ENCODE measurements around the gene NLRC5.

The NLRC5 gene

DNA sequence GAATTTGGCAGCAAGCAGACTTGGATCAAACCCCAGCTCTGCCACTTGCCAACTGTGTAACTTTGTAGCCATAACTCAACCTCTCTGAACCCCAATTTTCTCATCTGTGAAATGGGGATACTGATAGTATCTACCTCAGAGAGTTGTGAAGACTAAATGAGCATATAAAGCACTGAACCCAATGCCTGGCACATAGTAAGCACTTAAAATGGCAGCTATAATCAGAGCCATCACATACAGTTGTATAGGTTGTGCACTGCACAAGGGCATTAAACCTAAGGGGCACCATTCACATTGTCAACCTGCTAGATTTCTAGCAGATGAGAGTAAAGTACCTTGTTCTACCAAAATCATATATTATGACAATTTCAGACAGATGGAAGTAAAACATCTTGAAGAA, 92.4 kb downstream of the NLRC5 start:
- Histone ChIP-seq H3K4me3 (ENCODE audit: low read depth in 1 of 2, low read length in 2 of 2) (no peak overlapping the region), H3K9me3 (ENCODE audit: low read length) (no peaks in the 10 kb centered on the region), H3K27me3 (ENCODE audit: control insufficient read depth in 1 of 2, insufficient read depth in 2 of 2, low read length in 2 of 2) (no peaks in the 10 kb centered on the region), H3K9ac (ENCODE audit: low read length) (no peak overlapping the region), H3K27ac (ENCODE audit: low read depth, low read length) (no peak overlapping the region), H3K4me1 (ENCODE audit: insufficient read depth, low read length) (peaks cover 3% of the 10 kb centered on the region), H3K36me3 (ENCODE audit: insufficient read depth, low read length) (no peaks in the 10 kb centered on the region)

DNA sequence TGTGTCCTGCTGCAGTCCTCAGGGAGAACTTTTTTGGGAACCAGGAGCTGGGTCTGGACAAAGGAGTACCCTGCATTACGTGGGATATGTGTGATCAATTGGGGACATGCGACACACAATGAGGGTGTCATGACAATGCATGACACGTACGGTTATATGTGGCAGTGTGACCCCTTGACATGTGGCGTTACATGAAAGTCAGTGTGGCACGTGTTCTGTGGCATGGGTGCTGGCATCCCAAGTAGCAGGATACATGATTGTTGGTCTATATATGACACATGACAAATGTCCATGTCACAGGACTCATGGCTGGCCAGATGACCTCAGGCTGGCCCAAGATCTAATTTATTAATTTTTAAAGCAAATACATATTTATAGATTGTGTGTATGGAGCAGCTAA, 93.3 kb downstream of the NLRC5 start:
- Histone ChIP-seq H3K9ac (ENCODE audit: low read length) (no peak overlapping the region), H3K4me1 (ENCODE audit: insufficient read depth, low read length) (peaks cover 3% of the 10 kb centered on the region), H3K9me3 (ENCODE audit: low read length) (no peaks in the 10 kb centered on the region), H3K27me3 (ENCODE audit: control insufficient read depth in 1 of 2, insufficient read depth in 2 of 2, low read length in 2 of 2) (no peaks in the 10 kb centered on the region), H3K4me3 (ENCODE audit: low read depth in 1 of 2, low read length in 2 of 2) (no peak overlapping the region), H3K36me3 (ENCODE audit: insufficient read depth, low read length) (no peaks in the 10 kb centered on the region), H3K27ac (ENCODE audit: low read depth, low read length) (no peak overlapping the region)

DNA sequence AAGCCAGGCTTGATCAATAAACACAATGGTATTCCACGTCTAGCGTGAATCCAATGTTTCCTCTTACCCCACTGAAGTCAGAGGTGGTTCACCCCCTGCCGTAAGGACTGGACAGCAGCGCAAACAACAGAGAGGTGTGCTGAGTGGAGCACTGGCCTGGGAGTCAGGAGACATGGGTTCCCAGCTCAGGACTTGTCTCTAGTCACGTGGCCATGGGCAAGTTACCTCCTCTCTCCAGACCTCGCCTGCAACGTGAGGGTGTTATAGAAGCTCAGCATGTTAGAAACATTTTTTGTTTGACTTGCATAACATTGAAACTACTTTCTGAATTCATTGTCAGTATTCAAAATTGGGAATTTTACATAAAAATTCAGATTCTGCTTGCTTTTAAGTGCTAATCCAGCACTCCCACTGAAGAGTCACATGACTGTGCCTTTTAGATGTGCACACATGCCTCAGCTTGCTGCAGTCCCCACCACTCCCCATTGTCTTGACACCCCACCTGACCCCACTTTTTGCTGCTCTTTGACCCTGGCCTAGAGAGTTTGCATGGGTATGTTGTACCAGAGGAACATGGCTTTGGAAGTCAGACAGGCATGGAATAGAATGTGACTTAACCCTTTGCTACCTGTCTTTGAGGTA, 94.2 kb downstream of the NLRC5 start:
- no peak overlapping the region for H3K9ac ChIP-seq (ENCODE audit: low read length)
- peaks cover 3% of the 10 kb centered on the region for H3K4me1 ChIP-seq (ENCODE audit: insufficient read depth, low read length)
- H3K27me3 ChIP-seq (ENCODE audit: control insufficient read depth in 1 of 2, insufficient read depth in 2 of 2, low read length in 2 of 2), result no peaks in the 10 kb centered on the region
- no peak overlapping the region for H3K4me3 ChIP-seq (ENCODE audit: low read depth in 1 of 2, low read length in 2 of 2)
- no peaks in the 10 kb centered on the region for H3K36me3 ChIP-seq (ENCODE audit: insufficient read depth, low read length)
- H3K27ac ChIP-seq (ENCODE audit: low read depth, low read length), result no peak overlapping the region
- H3K9me3 ChIP-seq (ENCODE audit: low read length), result no peaks in the 10 kb centered on the region

DNA sequence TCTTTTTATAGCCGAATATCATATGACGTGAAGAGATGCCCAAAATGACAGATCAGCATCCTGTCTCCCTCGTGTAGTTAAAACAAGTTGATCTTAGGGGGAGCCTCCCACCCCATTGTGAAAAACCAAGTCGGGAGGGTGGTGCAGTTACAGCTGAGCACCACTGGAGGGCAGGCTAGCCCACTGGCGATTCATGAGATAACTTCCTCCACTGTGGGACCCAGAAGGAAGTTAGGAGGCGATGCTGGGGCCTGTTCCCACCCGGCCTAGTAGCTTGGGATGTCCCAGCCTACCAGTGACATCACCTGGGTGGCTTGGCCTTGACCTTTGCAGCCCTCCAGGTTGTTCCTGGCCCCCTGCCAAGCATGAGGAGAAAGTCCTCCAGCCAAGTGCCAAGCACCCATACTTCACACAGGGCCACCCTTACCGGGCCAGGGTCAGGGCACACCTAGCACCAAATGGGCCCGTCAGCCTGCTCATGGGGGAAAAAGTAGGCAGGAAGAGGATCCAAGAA, 95.0 kb downstream of the NLRC5 start:
- Histone ChIP-seq H3K9me3 (ENCODE audit: low read length) (no peaks in the 10 kb centered on the region), H3K9ac (ENCODE audit: low read length) (no peak overlapping the region), H3K27ac (ENCODE audit: low read depth, low read length) (no peak overlapping the region), H3K36me3 (ENCODE audit: insufficient read depth, low read length) (no peaks in the 10 kb centered on the region), H3K4me1 (ENCODE audit: insufficient read depth, low read length) (peaks cover 3% of the 10 kb centered on the region), H3K4me3 (ENCODE audit: low read depth in 1 of 2, low read length in 2 of 2) (no peak overlapping the region), H3K27me3 (ENCODE audit: control insufficient read depth in 1 of 2, insufficient read depth in 2 of 2, low read length in 2 of 2) (no peaks in the 10 kb centered on the region)

DNA sequence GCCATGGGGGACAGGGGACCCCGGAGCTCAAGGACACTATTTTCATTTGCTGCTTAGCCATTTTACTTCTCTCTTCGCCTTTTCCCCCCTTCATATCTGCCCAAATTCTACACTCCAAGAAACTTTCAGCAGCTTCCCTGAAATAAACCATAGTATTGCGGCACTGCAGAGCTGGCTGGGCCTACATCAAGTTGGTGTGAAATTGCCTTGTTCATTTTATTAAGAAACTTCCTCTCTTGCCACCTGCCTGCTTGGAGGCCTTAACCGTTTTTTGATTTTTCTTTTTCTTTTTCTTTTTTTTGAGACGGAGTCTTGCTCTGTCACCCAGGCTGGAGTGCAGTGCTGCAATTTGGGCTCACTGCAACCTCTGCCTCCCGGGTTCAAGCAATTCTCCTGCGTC, 95.6 kb downstream of the NLRC5 start:
- Histone ChIP-seq H3K36me3 (ENCODE audit: insufficient read depth, low read length) (no peaks in the 10 kb centered on the region), H3K4me1 (ENCODE audit: insufficient read depth, low read length) (peaks cover 3% of the 10 kb centered on the region), H3K9me3 (ENCODE audit: low read length) (no peaks in the 10 kb centered on the region), H3K9ac (ENCODE audit: low read length) (no peak overlapping the region), H3K27me3 (ENCODE audit: control insufficient read depth in 1 of 2, insufficient read depth in 2 of 2, low read length in 2 of 2) (no peaks in the 10 kb centered on the region), H3K27ac (ENCODE audit: low read depth, low read length) (no peak overlapping the region), H3K4me3 (ENCODE audit: low read depth in 1 of 2, low read length in 2 of 2) (no peak overlapping the region)

DNA sequence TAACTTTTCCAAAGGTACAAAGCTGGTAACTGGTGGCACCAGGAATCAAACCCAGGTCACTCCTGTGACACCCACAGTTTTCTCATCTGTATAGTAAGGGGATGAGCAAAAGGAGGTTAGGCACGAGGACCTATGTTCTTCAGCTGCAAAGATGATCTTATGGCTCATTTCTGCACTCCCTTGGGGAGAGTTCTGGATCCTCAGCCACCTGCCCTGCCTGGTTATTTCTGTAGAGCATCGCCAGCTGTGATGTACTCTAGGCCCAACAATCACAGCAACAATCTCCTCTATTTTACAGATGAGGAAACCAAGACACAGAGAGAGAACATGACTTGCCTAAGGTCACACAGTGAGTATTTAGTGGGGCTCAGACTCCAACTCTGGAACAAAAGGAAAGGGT, 97.6 kb downstream of the NLRC5 start:
- Histone ChIP-seq H3K9me3 (ENCODE audit: low read length) (no peaks in the 10 kb centered on the region), H3K27ac (ENCODE audit: low read depth, low read length) (no peak overlapping the region), H3K4me3 (ENCODE audit: low read depth in 1 of 2, low read length in 2 of 2) (no peak overlapping the region), H3K27me3 (ENCODE audit: control insufficient read depth in 1 of 2, insufficient read depth in 2 of 2, low read length in 2 of 2) (no peaks in the 10 kb centered on the region), H3K4me1 (ENCODE audit: insufficient read depth, low read length) (peaks cover 14% of the 10 kb centered on the region), H3K9ac (ENCODE audit: low read length) (no peak overlapping the region), H3K36me3 (ENCODE audit: insufficient read depth, low read length) (no peaks in the 10 kb centered on the region)

DNA sequence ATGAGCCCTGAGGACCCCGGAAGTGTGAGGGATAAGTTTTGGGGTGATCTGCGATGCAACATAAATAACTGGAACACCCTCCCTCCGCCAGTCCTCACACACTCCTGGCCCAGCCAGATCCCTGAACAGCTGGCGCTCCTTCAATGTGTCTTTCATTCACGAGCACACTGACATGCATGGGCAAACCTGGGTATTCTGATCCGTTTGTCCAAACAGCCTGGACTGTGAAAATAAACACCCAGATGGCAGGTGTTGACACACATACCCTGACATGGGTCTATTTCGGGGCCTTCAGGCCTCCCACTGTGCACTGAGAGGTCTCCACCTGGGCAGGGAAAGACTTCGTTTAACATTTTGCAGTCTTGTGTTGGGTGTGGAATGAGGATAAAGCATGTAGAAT, 100.0 kb downstream of the NLRC5 start:
- Histone ChIP-seq H3K9me3 (ENCODE audit: low read length) (no peaks in the 10 kb centered on the region), H3K27me3 (ENCODE audit: control insufficient read depth in 1 of 2, insufficient read depth in 2 of 2, low read length in 2 of 2) (no peaks in the 10 kb centered on the region), H3K9ac (ENCODE audit: low read length) (no peak overlapping the region), H3K4me1 (ENCODE audit: insufficient read depth, low read length) (peaks cover 24% of the 10 kb centered on the region), H3K27ac (ENCODE audit: low read depth, low read length) (no peak overlapping the region), H3K36me3 (ENCODE audit: insufficient read depth, low read length) (no peaks in the 10 kb centered on the region), H3K4me3 (ENCODE audit: low read depth in 1 of 2, low read length in 2 of 2) (no peak overlapping the region)

DNA sequence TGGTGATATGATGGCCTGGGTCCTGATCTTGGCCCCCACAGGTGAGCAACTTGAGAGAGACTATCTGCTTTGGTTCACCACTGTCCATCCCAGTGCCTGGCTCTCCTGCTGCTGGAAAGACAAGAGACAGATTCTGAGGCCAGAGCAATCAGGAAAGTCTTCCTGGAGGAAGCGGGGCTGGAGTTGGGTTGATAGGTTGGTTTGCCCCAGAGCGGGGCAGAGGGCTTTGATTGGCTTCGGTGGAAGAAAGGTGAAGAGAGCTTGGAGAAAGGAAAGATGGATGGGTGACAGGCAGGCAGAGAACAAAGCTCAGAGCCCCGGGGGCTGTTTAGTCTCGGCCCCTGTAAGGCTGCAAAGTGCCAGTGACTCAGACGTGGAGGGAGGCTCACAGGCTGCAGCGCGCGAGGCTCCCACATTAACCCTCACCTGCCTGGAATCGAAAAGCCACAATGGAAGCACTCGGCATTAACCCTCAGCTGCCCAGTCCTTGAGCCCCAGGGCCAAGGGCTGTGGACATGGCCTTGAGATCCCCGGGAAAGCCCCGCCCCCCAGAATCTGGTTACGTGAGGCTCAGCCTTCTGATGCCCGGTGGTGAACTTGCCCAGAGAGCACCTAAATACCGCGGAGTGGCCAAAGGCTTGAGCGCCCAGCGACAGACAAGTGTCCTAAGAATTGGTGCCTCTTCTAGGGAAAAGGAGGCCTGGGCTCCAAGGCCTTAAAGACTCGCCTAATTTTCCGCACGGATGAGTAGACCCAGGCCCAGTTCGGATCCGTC, 102.0 kb downstream of the NLRC5 start:
- Histone ChIP-seq H3K27ac (ENCODE audit: low read depth, low read length) (no peak overlapping the region), H3K9ac (ENCODE audit: low read length) (peak overlapping the region; percentile 37), H3K36me3 (ENCODE audit: insufficient read depth, low read length) (no peaks in the 10 kb centered on the region), H3K9me3 (ENCODE audit: low read length) (no peaks in the 10 kb centered on the region), H3K4me1 (ENCODE audit: insufficient read depth, low read length) (peaks cover 25% of the 10 kb centered on the region), H3K27me3 (ENCODE audit: control insufficient read depth in 1 of 2, insufficient read depth in 2 of 2, low read length in 2 of 2) (no peaks in the 10 kb centered on the region), H3K4me3 (ENCODE audit: low read depth in 1 of 2, low read length in 2 of 2) (peak overlapping the region; percentile 63 to 82)

DNA sequence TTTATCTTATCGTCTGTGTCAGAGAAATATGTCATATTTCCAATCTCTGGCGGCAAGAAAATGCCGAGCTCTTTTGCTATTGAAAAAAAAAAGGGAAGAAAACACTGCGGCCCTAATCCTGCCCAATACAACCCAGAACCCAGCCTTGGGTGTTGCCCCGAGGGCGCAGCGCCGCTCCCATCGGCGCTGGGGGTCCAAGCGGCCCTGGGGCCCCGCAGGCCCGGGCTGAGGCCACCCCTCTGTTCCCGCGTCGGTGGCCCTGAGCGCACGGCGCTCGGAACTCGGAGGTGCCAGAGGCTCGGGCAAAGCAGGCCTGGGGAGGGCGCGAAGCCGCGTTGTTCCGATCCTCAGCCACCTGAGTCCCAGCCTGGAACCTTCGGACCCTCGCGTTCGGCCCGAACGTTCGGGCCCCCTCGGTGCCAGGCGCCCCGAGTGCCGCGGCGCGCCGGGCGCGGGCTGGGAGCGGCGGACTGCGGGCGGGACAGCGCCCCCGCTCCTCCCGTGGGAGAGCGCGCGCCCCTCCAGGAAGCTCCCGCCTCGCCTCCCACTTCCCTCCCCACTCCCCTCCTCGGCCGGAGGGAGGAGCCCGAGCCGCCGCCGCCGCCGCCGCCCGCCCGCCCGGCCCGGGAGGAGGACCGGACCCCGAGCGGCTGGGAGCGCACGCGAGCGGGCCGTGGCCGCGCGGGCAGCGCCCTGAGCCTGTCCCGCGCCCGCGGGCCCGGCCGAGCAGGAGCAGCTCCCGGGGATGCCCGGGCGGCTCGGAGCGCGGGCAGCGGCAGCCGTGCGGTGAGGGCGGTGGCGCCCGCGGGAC, 102.8 kb downstream of the NLRC5 start, which contains the start of gene CPNE2:
TSS of gene CPNE2 (plus strand) at position 609 of the 811 bp plus-strand sequence. CDS start 18,160 bp downstream, outside the sequence.
- Histone ChIP-seq H3K9me3 (ENCODE audit: low read length) (no peaks in the 10 kb centered on the region), H3K36me3 (ENCODE audit: insufficient read depth, low read length) (no peaks in the 10 kb centered on the region), H3K27ac (ENCODE audit: low read depth, low read length) (peak within 1 kb of the TSS; percentile 80), H3K27me3 (ENCODE audit: control insufficient read depth in 1 of 2, insufficient read depth in 2 of 2, low read length in 2 of 2) (no peaks in the 10 kb centered on the region), H3K9ac (ENCODE audit: low read length) (peak within 1 kb of the TSS; percentile 37), H3K4me1 (ENCODE audit: insufficient read depth, low read length) (peaks cover 25% of the 10 kb centered on the region), H3K4me3 (ENCODE audit: low read depth in 1 of 2, low read length in 2 of 2) (peak within 1 kb of the TSS; percentile 69 to 82)

DNA sequence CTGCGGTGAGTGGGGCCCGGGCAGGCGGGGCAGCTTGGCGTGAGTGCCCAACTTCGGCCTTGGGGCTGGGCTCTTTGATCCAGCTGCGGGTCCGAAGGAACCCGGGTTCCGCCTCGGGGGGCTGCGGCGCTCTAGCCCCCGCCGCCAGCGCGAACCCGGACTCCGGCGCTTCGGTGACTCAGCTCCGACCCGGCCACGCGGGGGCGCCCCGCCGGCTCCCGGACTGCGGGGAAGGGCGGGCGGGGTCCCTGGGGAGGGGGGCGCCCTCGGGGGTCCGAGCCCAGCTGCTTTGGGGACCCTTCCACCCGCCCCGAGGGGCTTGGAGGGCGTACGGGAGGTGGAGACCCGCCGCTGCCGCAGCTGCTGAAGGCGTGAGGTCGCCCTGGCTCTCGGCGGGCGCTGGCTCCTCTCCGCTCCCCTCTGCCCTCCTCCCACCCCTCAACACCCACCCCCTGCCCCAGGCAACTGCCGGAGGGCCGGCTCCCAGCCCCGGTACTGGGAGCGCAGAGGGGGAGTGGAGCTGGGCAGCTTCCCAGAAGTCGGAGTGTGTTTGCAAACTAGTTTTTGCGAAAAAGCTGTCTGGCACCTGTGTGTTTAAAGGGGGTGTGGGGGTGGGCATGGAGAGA, 103.5 kb downstream of the NLRC5 start:
- Histone ChIP-seq H3K4me1 (ENCODE audit: insufficient read depth, low read length) (peaks cover 25% of the 10 kb centered on the region), H3K4me3 (ENCODE audit: low read depth in 1 of 2, low read length in 2 of 2) (peak overlapping the region; percentile 41 to 69), H3K27me3 (ENCODE audit: control insufficient read depth in 1 of 2, insufficient read depth in 2 of 2, low read length in 2 of 2) (no peaks in the 10 kb centered on the region), H3K36me3 (ENCODE audit: insufficient read depth, low read length) (no peaks in the 10 kb centered on the region), H3K9me3 (ENCODE audit: low read length) (no peaks in the 10 kb centered on the region), H3K9ac (ENCODE audit: low read length) (no peak overlapping the region), H3K27ac (ENCODE audit: low read depth, low read length) (peak overlapping the region; percentile 66)

Measured in muscle layer of colon (tissue), 2 donors.